ENCODE results near the gene SORCS2.
"Not testable (repeated sequence)": the region's sequence is repeated elsewhere in the genome, so short reads cannot be mapped to it uniquely, and the experiment has no call there.

The SORCS2 gene

GRCh38 chr4:7451800-7452199 is 259.5 kb downstream of the SORCS2 start:
- DNase-seq (ENCODE audit: low spot score), result no peak

- DNase-seq (ENCODE audit: low spot score), result not testable (repeated sequence)
These were observed 260.5 kb downstream of the SORCS2 start for GRCh38 chr4:7452802-7453201.

- DNase-seq (ENCODE audit: low spot score), result no peak
These were observed 265.1 kb downstream of the SORCS2 start for GRCh38 chr4:7457201-7458065.

- no peak for DNase-seq (ENCODE audit: low spot score)
These were observed 265.7 kb downstream of the SORCS2 start for GRCh38 chr4:7458066-7458425.

- DNase-seq (ENCODE audit: low spot score), result no peak
These were observed 266.1 kb downstream of the SORCS2 start for GRCh38 chr4:7458477-7458876.

GRCh38 chr4:7459471-7459870 is 267.1 kb downstream of the SORCS2 start:
- no peak for DNase-seq (ENCODE audit: low spot score)

- DNase-seq (ENCODE audit: low spot score), result no peak
These were observed 268.2 kb downstream of the SORCS2 start for GRCh38 chr4:7460566-7460965.

- DNase-seq (ENCODE audit: low spot score), result no peak
These were observed 268.9 kb downstream of the SORCS2 start for GRCh38 chr4:7461230-7461629.

GRCh38 chr4:7462509-7462971 is 270.2 kb downstream of the SORCS2 start:
- DNase-seq (ENCODE audit: low spot score), result no peak

- no peak for DNase-seq (ENCODE audit: low spot score)
These were observed 271.4 kb downstream of the SORCS2 start for GRCh38 chr4:7463566-7464258.

GRCh38 chr4:7464259-7464655 is 271.9 kb downstream of the SORCS2 start:
- no peak for DNase-seq (ENCODE audit: low spot score)

- DNase-seq (ENCODE audit: low spot score), result no peak
These were observed 272.7 kb downstream of the SORCS2 start for GRCh38 chr4:7465017-7465416.

- DNase-seq (ENCODE audit: low spot score), result no peak
These were observed 273.9 kb downstream of the SORCS2 start for GRCh38 chr4:7466215-7466614.

GRCh38 chr4:7466904-7467303 is 274.6 kb downstream of the SORCS2 start:
- no peak for DNase-seq (ENCODE audit: low spot score)

GRCh38 chr4:7467471-7467870 is 275.1 kb downstream of the SORCS2 start:
- DNase-seq (ENCODE audit: low spot score), result no peak

GRCh38 chr4:7469023-7469422 is 276.7 kb downstream of the SORCS2 start:
- DNase-seq (ENCODE audit: low spot score), result no peak

GRCh38 chr4:7470111-7470510 is 277.8 kb downstream of the SORCS2 start:
- DNase-seq (ENCODE audit: low spot score), result no peak

- DNase-seq (ENCODE audit: low spot score), result no peak
These were observed 278.3 kb downstream of the SORCS2 start for GRCh38 chr4:7470522-7471128.

GRCh38 chr4:7472442-7473013 is 280.2 kb downstream of the SORCS2 start:
- no peak for DNase-seq (ENCODE audit: low spot score)

- no peak for DNase-seq (ENCODE audit: low spot score)
These were observed 280.7 kb downstream of the SORCS2 start for GRCh38 chr4:7473081-7473480.

GRCh38 chr4:7474320-7474719 is 282.0 kb downstream of the SORCS2 start:
- DNase-seq (ENCODE audit: low spot score), result no peak

GRCh38 chr4:7475207-7475606 is 282.9 kb downstream of the SORCS2 start:
- DNase-seq (ENCODE audit: low spot score), result no peak

GRCh38 chr4:7476820-7477219 is 284.5 kb downstream of the SORCS2 start:
- DNase-seq (ENCODE audit: low spot score), result no peak

All from AG08396 (cell line).